HG02938 (cell line): ENCODE results near the gene HIP1.
A peak's percentile ranks its signal among the peaks of the same experiment; 100 is the strongest.
"Not testable (repeated sequence)": the region's sequence is repeated elsewhere in the genome, so short reads cannot be mapped to it uniquely, and the experiment has no call there.

Source experiments
- ATAC-seq: cut with Tn5 transposase; IDR thresholded peaks from one replicate; pipeline ENCODE4 v1.9.1; 2021; ENCODE audit warnings: mild to moderate bottlenecking, moderate library complexity; ENCODE audit not compliant: unreplicated experiment

HIP1 gene

GRCh38 chr7:75738604-75738974, at the start of gene HIP1:
TSS of gene HIP1 (minus strand) at chr7:75738941. CDS start at chr7:75738920, 21 bp downstream.
- ATAC-seq = peak; percentile 11

GRCh38 chr7:75788154-75788847, 49.6 kb upstream of the HIP1 start:
- ATAC-seq = not testable (repeated sequence)

- ATAC-seq = not testable (repeated sequence)
Measured at GRCh38 chr7:75783058-75783457, 44.3 kb upstream of the HIP1 start.

- ATAC-seq = not testable (repeated sequence)
Measured at GRCh38 chr7:75780647-75781273, 42.0 kb upstream of the HIP1 start.

- ATAC-seq = not testable (repeated sequence)
Measured at GRCh38 chr7:75779516-75779915, 40.8 kb upstream of the HIP1 start.

GRCh38 chr7:75779035-75779434, 40.3 kb upstream of the HIP1 start:
- not testable (repeated sequence) for ATAC-seq

GRCh38 chr7:75776295-75776971, 37.7 kb upstream of the HIP1 start:
- ATAC-seq = no peak

GRCh38 chr7:75773958-75774357, 35.2 kb upstream of the HIP1 start:
- ATAC-seq = not testable (repeated sequence)

GRCh38 chr7:75772081-75773077, 33.6 kb upstream of the HIP1 start, which contains the start of gene CCL26:
TSS of gene CCL26 (minus strand) at chr7:75772211. CDS start at chr7:75772176, 35 bp downstream.
- no peak for ATAC-seq

GRCh38 chr7:75771224-75771623, 32.5 kb upstream of the HIP1 start:
- ATAC-seq = no peak

GRCh38 chr7:75762350-75762917, 23.7 kb upstream of the HIP1 start:
- ATAC-seq = no peak

- not testable (repeated sequence) for ATAC-seq
Measured at GRCh38 chr7:75761801-75762200, 23.1 kb upstream of the HIP1 start.

GRCh38 chr7:75758491-75758890, 19.8 kb upstream of the HIP1 start:
- no peak for ATAC-seq

GRCh38 chr7:75757860-75758259, 19.1 kb upstream of the HIP1 start:
- no peak for ATAC-seq

- ATAC-seq = no peak
Measured at GRCh38 chr7:75756991-75757676, 18.4 kb upstream of the HIP1 start.

- ATAC-seq = no peak
Measured at GRCh38 chr7:75756206-75756990, 17.7 kb upstream of the HIP1 start.

GRCh38 chr7:75743455-75743859, 4.7 kb upstream of the HIP1 start:
- ATAC-seq = no peak

- ATAC-seq = no peak
Measured at GRCh38 chr7:75740846-75741497, 2.2 kb upstream of the HIP1 start.
